DOHH2 (cell line): ENCODE measurements around the gene SREBF2.

Source experiments
- CTCF ChIP-seq: fragments of 200-600 bp; sonication (generic); IDR thresholded peaks from one replicate; pipeline ENCODE4 v1.5.1; 2014; ENCODE audit warnings: antibody characterized with exemption, mild to moderate bottlenecking, low read depth, low read length; ENCODE audit not compliant: poor library complexity, severe bottlenecking
- EZH2phosphoT487 ChIP-seq: fragments of 200-600 bp; sonication (generic); IDR thresholded peaks from 2 replicates; pipeline ENCODE4 v1.6.1; 2017; ENCODE audit warnings: borderline replicate concordance, mild to moderate bottlenecking, antibody characterized with exemption, low read length, moderate library complexity, mixed read lengths

GRCh38 chr22:41929418-41929810 is 96.5 kb downstream of the SREBF2 start:
- TF ChIP-seq CTCF (no peak), EZH2phosphoT487 (no peak)
